Measurements from ENCODE around the gene SUB1. TPM values are rescaled to one million over a fixed set of nuclear protein-coding genes. Genes with fewer than 3 reads are reported as not detected.

Gene SUB1
- total RNA-seq, 1 experiment from 2014 or later, result 269 TPM

GRCh38 chr5:32639943-32640342 lies 54.6 kb downstream of the SUB1 start:
- intact Hi-C loops (cut with micrococcal nuclease), result no loop called here
- DNase-seq (ENCODE audit: unreplicated experiment), result peak; percentile 90
- H3K27me3 Mint-ChIP-seq (ENCODE audit: insufficient read depth, unreplicated experiment), result no peaks in the 10 kb centered on the region
- CTCF ChIA-PET, result interaction anchor here (0.6 to 0.9 kb wide), 2 partner anchors 10 to 31 kb away, joined by 3 to 4 read pairs; no protein-coding TSS in a partner anchor
- H3K4me3 Mint-ChIP-seq (ENCODE audit: unreplicated experiment), result no peak overlapping the region
- H3K4me1 Mint-ChIP-seq (ENCODE audit: insufficient read depth, unreplicated experiment), result peaks cover 20% of the 10 kb centered on the region
- no TSS peak for BruUV-seq (replicated peaks)
- peak overlapping the region; percentile 82 for H3K27ac Mint-ChIP-seq (ENCODE audit: low read depth, unreplicated experiment)
- peaks cover 11% of the 10 kb centered on the region for H3K36me3 Mint-ChIP-seq (ENCODE audit: insufficient read depth, unreplicated experiment)
- no peaks in the 10 kb centered on the region for H3K9me3 Mint-ChIP-seq (ENCODE audit: unreplicated experiment)
- POLR2A ChIA-PET, result interaction anchor here (0.6 to 2.0 kb wide), 3 partner anchors 9 to 276 kb away, joined by 3 to 6 read pairs (median 5); no protein-coding TSS in a partner anchor
- TF ChIP-seq, protein P1, sequence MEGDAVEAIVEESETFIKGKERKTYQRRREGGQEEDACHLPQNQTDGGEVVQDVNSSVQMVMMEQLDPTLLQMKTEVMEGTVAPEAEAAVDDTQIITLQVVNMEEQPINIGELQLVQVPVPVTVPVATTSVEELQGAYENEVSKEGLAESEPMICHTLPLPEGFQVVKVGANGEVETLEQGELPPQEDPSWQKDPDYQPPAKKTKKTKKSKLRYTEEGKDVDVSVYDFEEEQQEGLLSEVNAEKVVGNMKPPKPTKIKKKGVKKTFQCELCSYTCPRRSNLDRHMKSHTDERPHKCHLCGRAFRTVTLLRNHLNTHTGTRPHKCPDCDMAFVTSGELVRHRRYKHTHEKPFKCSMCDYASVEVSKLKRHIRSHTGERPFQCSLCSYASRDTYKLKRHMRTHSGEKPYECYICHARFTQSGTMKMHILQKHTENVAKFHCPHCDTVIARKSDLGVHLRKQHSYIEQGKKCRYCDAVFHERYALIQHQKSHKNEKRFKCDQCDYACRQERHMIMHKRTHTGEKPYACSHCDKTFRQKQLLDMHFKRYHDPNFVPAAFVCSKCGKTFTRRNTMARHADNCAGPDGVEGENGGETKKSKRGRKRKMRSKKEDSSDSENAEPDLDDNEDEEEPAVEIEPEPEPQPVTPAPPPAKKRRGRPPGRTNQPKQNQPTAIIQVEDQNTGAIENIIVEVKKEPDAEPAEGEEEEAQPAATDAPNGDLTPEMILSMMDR (IDR thresholded peaks at IDR 0.05; ENCODE audit: unreplicated experiment), result no peak

- ChIA-PET CTCF (interaction anchor here (0.6 to 0.7 kb wide), 2 partner anchors 29 to 260 kb away, joined by 3 read pairs; no protein-coding TSS in a partner anchor), POLR2A (no interaction called here)
- Mint-ChIP-seq H3K4me1 (ENCODE audit: insufficient read depth, unreplicated experiment) (peaks cover 20% of the 10 kb centered on the region), H3K36me3 (ENCODE audit: insufficient read depth, unreplicated experiment) (peaks cover 11% of the 10 kb centered on the region), H3K9me3 (ENCODE audit: unreplicated experiment) (peaks cover 5% of the 10 kb centered on the region), H3K27me3 (ENCODE audit: insufficient read depth, unreplicated experiment) (no peaks in the 10 kb centered on the region), H3K27ac (ENCODE audit: low read depth, unreplicated experiment) (peak overlapping the region; percentile 85), H3K4me3 (ENCODE audit: unreplicated experiment) (peak overlapping the region; percentile 56)
- no TSS peak for BruUV-seq (replicated peaks)
- TF ChIP-seq, protein P1 (IDR thresholded peaks at IDR 0.05; ENCODE audit: unreplicated experiment), result no peak
- intact Hi-C loops (cut with micrococcal nuclease), result no loop called here
- DNase-seq (ENCODE audit: unreplicated experiment), result peak; percentile 47
Observed at GRCh38 chr5:32642276-32643002, 57.1 kb downstream of the SUB1 start.

- Mint-ChIP-seq H3K27me3 (ENCODE audit: insufficient read depth, unreplicated experiment) (no peaks in the 10 kb centered on the region), H3K36me3 (ENCODE audit: insufficient read depth, unreplicated experiment) (peaks cover 6% of the 10 kb centered on the region), H3K4me1 (ENCODE audit: insufficient read depth, unreplicated experiment) (peaks cover 16% of the 10 kb centered on the region), H3K27ac (ENCODE audit: low read depth, unreplicated experiment) (no peak overlapping the region), H3K9me3 (ENCODE audit: unreplicated experiment) (peaks cover 5% of the 10 kb centered on the region), H3K4me3 (ENCODE audit: unreplicated experiment) (no peak overlapping the region)
- CTCF ChIA-PET, result interaction anchor here (0.6 to 1.1 kb wide), 2 partner anchors 44 to 46 kb away, joined by 3 read pairs; no protein-coding TSS in a partner anchor
- DNase-seq (ENCODE audit: unreplicated experiment), result no peak
- BruUV-seq (replicated peaks), result no TSS peak
- intact Hi-C loops (cut with micrococcal nuclease), result no loop called here
- TF ChIP-seq, protein P1 (IDR thresholded peaks at IDR 0.05; ENCODE audit: unreplicated experiment), result no peak
- POLR2A ChIA-PET, result no interaction called here
Observed at GRCh38 chr5:32645246-32645645, 59.9 kb downstream of the SUB1 start.

DNA sequence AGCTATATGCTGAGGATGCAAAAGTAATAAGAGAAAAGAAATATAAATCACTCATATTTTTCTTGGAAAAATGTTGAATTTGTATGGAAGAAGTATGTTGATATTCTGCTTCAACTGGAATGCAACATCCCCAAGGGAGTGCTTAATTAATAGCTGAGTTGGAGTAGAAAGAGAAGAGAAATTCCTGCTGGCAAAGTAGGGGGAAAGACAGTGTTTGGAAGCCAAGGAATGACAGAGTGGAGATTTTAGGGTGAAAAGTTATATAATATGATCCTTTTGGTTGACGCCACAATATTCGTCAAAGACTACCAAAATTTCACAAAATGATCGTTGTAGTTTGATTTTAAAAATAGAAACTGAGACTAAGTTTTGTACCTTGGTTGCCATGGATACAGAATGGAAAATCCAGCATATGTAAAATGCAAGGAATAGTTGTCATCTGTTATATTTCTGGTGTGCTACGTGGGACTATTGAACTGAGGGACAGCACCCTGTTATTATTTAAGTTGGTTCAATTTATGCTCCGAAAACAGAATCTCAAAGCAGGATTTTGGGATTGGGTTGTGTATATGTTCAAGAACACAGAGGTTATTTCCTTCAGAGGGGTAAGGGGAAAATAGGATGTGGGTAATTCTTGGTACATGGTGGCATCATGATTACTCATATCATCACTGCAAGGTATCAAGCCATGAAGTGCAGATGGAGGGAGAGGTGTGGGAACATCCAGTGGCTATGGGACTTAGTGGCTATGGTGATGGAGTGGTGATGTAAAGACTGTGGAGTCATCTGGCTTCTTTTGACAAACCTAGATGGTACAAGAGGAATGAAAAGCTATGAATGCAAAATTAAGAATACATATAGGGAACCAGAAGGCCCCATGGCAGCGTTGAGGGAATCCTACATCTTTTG lies 61.0 kb downstream of the SUB1 start:
- POLR2A ChIA-PET, result no interaction called here

More for the DNA sequence above, 61.0 kb downstream of the SUB1 start:
- no peaks in the 10 kb centered on the region for H3K27me3 Mint-ChIP-seq (ENCODE audit: insufficient read depth, unreplicated experiment)
- peaks cover 10% of the 10 kb centered on the region for H3K4me1 Mint-ChIP-seq (ENCODE audit: insufficient read depth, unreplicated experiment)
- DNase-seq (ENCODE audit: unreplicated experiment), result no peak
- TF ChIP-seq, protein P1 (IDR thresholded peaks at IDR 0.05; ENCODE audit: unreplicated experiment), result no peak
- no TSS peak for BruUV-seq (replicated peaks)
- CTCF ChIA-PET, result interaction anchor here (0.6 to 1.1 kb wide), 3 partner anchors 45 to 1238 kb away, joined by 3 to 4 read pairs (median 4); no protein-coding TSS in a partner anchor
- no peaks in the 10 kb centered on the region for H3K36me3 Mint-ChIP-seq (ENCODE audit: insufficient read depth, unreplicated experiment)
- intact Hi-C loops (cut with micrococcal nuclease), result no loop called here
- peaks cover 5% of the 10 kb centered on the region for H3K9me3 Mint-ChIP-seq (ENCODE audit: unreplicated experiment)
- H3K27ac Mint-ChIP-seq (ENCODE audit: low read depth, unreplicated experiment), result no peak overlapping the region
- H3K4me3 Mint-ChIP-seq (ENCODE audit: unreplicated experiment), result no peak overlapping the region
